ENCODE measurements around the gene HSD17B1.

DNA sequence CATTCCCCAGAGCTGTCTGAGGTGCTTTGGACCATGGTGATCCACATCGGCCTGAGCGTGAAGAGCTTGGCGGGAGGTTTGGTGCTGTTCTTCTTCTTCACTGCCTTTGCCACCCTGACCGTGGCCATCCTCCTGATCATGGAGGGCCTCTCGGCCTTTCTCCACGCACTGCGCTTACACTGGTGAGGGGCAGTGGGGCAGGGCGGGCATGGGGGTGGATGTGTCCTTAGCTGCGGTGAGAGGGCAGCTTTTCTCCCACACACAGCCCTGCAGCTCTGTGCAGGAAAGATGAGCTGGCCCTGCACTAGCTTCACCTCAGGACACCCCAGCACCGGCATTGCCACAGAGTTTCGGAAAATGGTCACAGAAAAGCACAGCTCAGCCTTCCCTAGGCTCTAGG lies 38.4 kb upstream of the HSD17B1 start:
- no peak for TF ChIP-seq POLR2AphosphoS5 (IDR thresholded peaks at IDR 0.05; ENCODE audit: low read depth, low read length)
- TF ChIP-seq, protein P1, sequence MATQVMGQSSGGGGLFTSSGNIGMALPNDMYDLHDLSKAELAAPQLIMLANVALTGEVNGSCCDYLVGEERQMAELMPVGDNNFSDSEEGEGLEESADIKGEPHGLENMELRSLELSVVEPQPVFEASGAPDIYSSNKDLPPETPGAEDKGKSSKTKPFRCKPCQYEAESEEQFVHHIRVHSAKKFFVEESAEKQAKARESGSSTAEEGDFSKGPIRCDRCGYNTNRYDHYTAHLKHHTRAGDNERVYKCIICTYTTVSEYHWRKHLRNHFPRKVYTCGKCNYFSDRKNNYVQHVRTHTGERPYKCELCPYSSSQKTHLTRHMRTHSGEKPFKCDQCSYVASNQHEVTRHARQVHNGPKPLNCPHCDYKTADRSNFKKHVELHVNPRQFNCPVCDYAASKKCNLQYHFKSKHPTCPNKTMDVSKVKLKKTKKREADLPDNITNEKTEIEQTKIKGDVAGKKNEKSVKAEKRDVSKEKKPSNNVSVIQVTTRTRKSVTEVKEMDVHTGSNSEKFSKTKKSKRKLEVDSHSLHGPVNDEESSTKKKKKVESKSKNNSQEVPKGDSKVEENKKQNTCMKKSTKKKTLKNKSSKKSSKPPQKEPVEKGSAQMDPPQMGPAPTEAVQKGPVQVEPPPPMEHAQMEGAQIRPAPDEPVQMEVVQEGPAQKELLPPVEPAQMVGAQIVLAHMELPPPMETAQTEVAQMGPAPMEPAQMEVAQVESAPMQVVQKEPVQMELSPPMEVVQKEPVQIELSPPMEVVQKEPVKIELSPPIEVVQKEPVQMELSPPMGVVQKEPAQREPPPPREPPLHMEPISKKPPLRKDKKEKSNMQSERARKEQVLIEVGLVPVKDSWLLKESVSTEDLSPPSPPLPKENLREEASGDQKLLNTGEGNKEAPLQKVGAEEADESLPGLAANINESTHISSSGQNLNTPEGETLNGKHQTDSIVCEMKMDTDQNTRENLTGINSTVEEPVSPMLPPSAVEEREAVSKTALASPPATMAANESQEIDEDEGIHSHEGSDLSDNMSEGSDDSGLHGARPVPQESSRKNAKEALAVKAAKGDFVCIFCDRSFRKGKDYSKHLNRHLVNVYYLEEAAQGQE (IDR thresholded peaks at IDR 0.05; ENCODE audit: insufficient read depth in 1 of 2, low read depth in 2 of 2, low read length in 2 of 2) = no peak
- no peak for TF ChIP-seq TAF1 (IDR thresholded peaks at IDR 0.05; ENCODE audit: borderline replicate concordance, insufficient read depth, low read length)
- TF ChIP-seq FOXP2 (optimal IDR thresholded peaks at IDR 0.05; ENCODE audit: borderline replicate concordance, extremely low read depth, extremely low read length, insufficient read depth) = no peak
- TF ChIP-seq SIN3A (IDR thresholded peaks at IDR 0.05; ENCODE audit: borderline replicate concordance, insufficient read depth, low read length) = no peak

Data from PFSK-1 (cell line).